Ramos (cell line): ENCODE data around the gene RNF144A.

ENCODE experiments used
- in situ Hi-C: fragments of 300-500 bp; cut with MboI; formaldehyde crosslinking; loops from one replicate; pipeline ENCODE4 v1.14.3; 2022; ENCODE audit warnings: low sequenced_read_pairs; ENCODE audit not compliant: unreplicated experiment

The RNF144A gene

GRCh38 chr2:6967301-6967700 lies 50.1 kb downstream of the RNF144A start:
- in situ Hi-C loops = no loop called here

- in situ Hi-C loops = no loop called here
Observed at GRCh38 chr2:6968319-6969100, 51.3 kb downstream of the RNF144A start.

- in situ Hi-C loops = no loop called here
Observed at GRCh38 chr2:6970551-6970950, 53.3 kb downstream of the RNF144A start.

GRCh38 chr2:6970976-6971480 lies 53.8 kb downstream of the RNF144A start:
- in situ Hi-C loops = no loop called here

GRCh38 chr2:6971502-6971901 lies 54.3 kb downstream of the RNF144A start:
- in situ Hi-C loops = no loop called here

- in situ Hi-C loops = no loop called here
Observed at GRCh38 chr2:6972067-6972710, 55.0 kb downstream of the RNF144A start.

GRCh38 chr2:6973895-6974545 lies 56.8 kb downstream of the RNF144A start:
- in situ Hi-C loops = no loop called here

GRCh38 chr2:6975988-6976387 lies 58.8 kb downstream of the RNF144A start:
- in situ Hi-C loops = no loop called here

GRCh38 chr2:6977113-6977741 lies 60.0 kb downstream of the RNF144A start:
- in situ Hi-C loops = no loop called here

- in situ Hi-C loops = no loop called here
Observed at GRCh38 chr2:6977786-6978185, 60.6 kb downstream of the RNF144A start.

GRCh38 chr2:6978991-6979390 lies 61.8 kb downstream of the RNF144A start:
- in situ Hi-C loops = no loop called here

- in situ Hi-C loops = no loop called here
Observed at GRCh38 chr2:6982449-6982848, 65.2 kb downstream of the RNF144A start.

GRCh38 chr2:6982934-6983589 lies 65.8 kb downstream of the RNF144A start:
- in situ Hi-C loops = no loop called here

- in situ Hi-C loops = no loop called here
Observed at GRCh38 chr2:6986301-6986911, 69.2 kb downstream of the RNF144A start.

GRCh38 chr2:6986912-6987361 lies 69.7 kb downstream of the RNF144A start:
- in situ Hi-C loops = no loop called here

GRCh38 chr2:6990871-6991270 lies 73.7 kb downstream of the RNF144A start:
- in situ Hi-C loops = no loop called here

GRCh38 chr2:6992794-6993228 lies 75.6 kb downstream of the RNF144A start:
- in situ Hi-C loops = no loop called here

GRCh38 chr2:6993229-6993640 lies 76.0 kb downstream of the RNF144A start:
- in situ Hi-C loops = no loop called here

- in situ Hi-C loops = no loop called here
Observed at GRCh38 chr2:6993936-6994335, 76.7 kb downstream of the RNF144A start.
